ENCODE results near the gene CLTA.

- TF ChIP-seq, protein P1, sequence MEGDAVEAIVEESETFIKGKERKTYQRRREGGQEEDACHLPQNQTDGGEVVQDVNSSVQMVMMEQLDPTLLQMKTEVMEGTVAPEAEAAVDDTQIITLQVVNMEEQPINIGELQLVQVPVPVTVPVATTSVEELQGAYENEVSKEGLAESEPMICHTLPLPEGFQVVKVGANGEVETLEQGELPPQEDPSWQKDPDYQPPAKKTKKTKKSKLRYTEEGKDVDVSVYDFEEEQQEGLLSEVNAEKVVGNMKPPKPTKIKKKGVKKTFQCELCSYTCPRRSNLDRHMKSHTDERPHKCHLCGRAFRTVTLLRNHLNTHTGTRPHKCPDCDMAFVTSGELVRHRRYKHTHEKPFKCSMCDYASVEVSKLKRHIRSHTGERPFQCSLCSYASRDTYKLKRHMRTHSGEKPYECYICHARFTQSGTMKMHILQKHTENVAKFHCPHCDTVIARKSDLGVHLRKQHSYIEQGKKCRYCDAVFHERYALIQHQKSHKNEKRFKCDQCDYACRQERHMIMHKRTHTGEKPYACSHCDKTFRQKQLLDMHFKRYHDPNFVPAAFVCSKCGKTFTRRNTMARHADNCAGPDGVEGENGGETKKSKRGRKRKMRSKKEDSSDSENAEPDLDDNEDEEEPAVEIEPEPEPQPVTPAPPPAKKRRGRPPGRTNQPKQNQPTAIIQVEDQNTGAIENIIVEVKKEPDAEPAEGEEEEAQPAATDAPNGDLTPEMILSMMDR (IDR thresholded peaks at IDR 0.05) = no peak
- TF ChIP-seq POLR2A (IDR thresholded peaks at IDR 0.05) = no peak
Observed at GRCh38 chr9:36169708-36170107, 21.0 kb upstream of the CLTA start.

All from heart left ventricle (tissue), 13 donors.